Effector memory CD8-positive, alpha-beta T cell (primary cell): ENCODE data around the gene APH1B.
A peak's percentile ranks its signal among the peaks of the same experiment; 100 is the strongest.

Source experiments
- ATAC-seq: fragments of 150-1000 bp; cut with Tn5 transposase; replicated peaks from 2 replicates; pipeline ENCODE4 v1.10.0; 2021; ENCODE audit warnings: mild to moderate bottlenecking, moderate library complexity
- DNase-seq, 3 experiments: peaks; one replicate each; pipeline ENCODE4 v3.0.0; 2021
- H3K27ac Mint-ChIP-seq, 2 donors: one replicate each; pipeline ENCODE4 v1.8.0; 2022; ENCODE audit warnings: mild to moderate bottlenecking in 2 of 2, mixed read lengths in 2 of 2, moderate library complexity in 2 of 2
- H3K27me3 Mint-ChIP-seq, 2 donors: one replicate each; pipeline ENCODE4 v1.8.0; 2022; ENCODE audit warnings: mixed read lengths in 2 of 2
- H3K36me3 Mint-ChIP-seq: one replicate; pipeline ENCODE4 v1.8.0; 2022; ENCODE audit warnings: mild to moderate bottlenecking, moderate library complexity, mixed read lengths; ENCODE audit not compliant: insufficient read depth
- H3K4me1 Mint-ChIP-seq, 2 donors: one replicate each; pipeline ENCODE4 v1.8.0; 2022; ENCODE audit warnings: low read depth in 2 of 2, mixed read lengths in 2 of 2
- H3K4me3 Mint-ChIP-seq, 2 donors: one replicate each; pipeline ENCODE4 v1.8.0; 2022; ENCODE audit warnings: mild to moderate bottlenecking in 2 of 2, mixed read lengths in 2 of 2, moderate library complexity in 2 of 2
- H3K9me3 Mint-ChIP-seq, 2 donors: one replicate each; pipeline ENCODE4 v1.8.0; 2022; ENCODE audit warnings: mixed read lengths in 2 of 2

APH1B gene

GRCh38 chr15:63241316-63241715 is 36.1 kb upstream of the APH1B start:
- Mint-ChIP-seq H3K4me3 (no peak overlapping the region), H3K9me3 (no peaks in the 10 kb centered on the region), H3K27me3 (no peaks in the 10 kb centered on the region), H3K36me3 (peaks cover 58% of the 10 kb centered on the region), H3K4me1 (peaks cover 51 to 66% of the 10 kb centered on the region in 2 donors), H3K27ac (no peak overlapping the region)
- DNase-seq: no peak
- no peak for ATAC-seq

DNA sequence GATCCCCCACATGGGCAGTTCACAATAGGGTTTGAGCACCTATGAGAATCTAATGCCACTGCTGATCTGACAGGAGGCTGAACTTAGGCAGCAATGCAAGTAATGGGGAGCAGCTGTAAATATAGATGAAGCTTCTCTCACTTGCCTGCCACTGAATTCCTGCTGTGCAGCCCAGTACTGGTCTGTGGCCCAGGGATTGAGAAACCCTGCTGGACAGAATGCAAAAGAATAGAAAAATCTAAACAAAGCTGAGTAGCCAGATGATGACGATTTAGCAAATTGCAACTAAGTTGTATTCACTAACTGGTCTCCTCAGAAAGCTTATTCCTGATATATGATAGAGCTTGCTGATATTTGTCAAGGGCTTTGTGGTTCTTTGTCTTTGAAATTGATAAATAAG is 34.3 kb upstream of the APH1B start:
- peaks cover 68% of the 10 kb centered on the region for H3K36me3 Mint-ChIP-seq

GRCh38 chr15:63243776-63244175 is 33.6 kb upstream of the APH1B start:
- Mint-ChIP-seq H3K27me3 (no peaks in the 10 kb centered on the region), H3K9me3 (no peaks in the 10 kb centered on the region), H3K36me3 (peaks cover 74% of the 10 kb centered on the region), H3K27ac (peak overlapping the region; percentile 85 to 88), H3K4me3 (peak overlapping the region in 1 of 2 donors; percentile 15), H3K4me1 (peaks cover 52 to 61% of the 10 kb centered on the region in 2 donors)
- ATAC-seq: no peak
- no peak for DNase-seq

More for the DNA sequence above, 34.3 kb upstream of the APH1B start:
- Mint-ChIP-seq H3K4me1 (peaks cover 51 to 64% of the 10 kb centered on the region in 2 donors), H3K9me3 (no peaks in the 10 kb centered on the region), H3K4me3 (peak overlapping the region in 1 of 2 donors; percentile 15), H3K27ac (peak overlapping the region; percentile 85 to 88), H3K27me3 (no peaks in the 10 kb centered on the region)
- no peak for DNase-seq
- no peak for ATAC-seq

GRCh38 chr15:63244399-63244798 is 33.0 kb upstream of the APH1B start:
- no peak overlapping the region for H3K4me3 Mint-ChIP-seq
- peaks cover 77% of the 10 kb centered on the region for H3K36me3 Mint-ChIP-seq
- ATAC-seq (no peak), DNase-seq (no peak)
- H3K27ac Mint-ChIP-seq: peak overlapping the region; percentile 85 to 88
- H3K9me3 Mint-ChIP-seq: no peaks in the 10 kb centered on the region
- H3K27me3 Mint-ChIP-seq: no peaks in the 10 kb centered on the region
- peaks cover 55 to 62% of the 10 kb centered on the region in 2 donors for H3K4me1 Mint-ChIP-seq

GRCh38 chr15:63244976-63245645 is 32.3 kb upstream of the APH1B start:
- H3K36me3 Mint-ChIP-seq: peaks cover 83% of the 10 kb centered on the region
- H3K4me3 Mint-ChIP-seq: no peak overlapping the region
- peaks cover 54 to 58% of the 10 kb centered on the region in 2 donors for H3K4me1 Mint-ChIP-seq

GRCh38 chr15:63246691-63247469 is 30.5 kb upstream of the APH1B start:
- Mint-ChIP-seq H3K4me3 (peak overlapping the region; percentile 8 to 22), H3K4me1 (peaks cover 54 to 64% of the 10 kb centered on the region in 2 donors), H3K27ac (peak overlapping the region in 1 of 2 donors; percentile 76), H3K27me3 (no peaks in the 10 kb centered on the region), H3K36me3 (peaks cover 88% of the 10 kb centered on the region), H3K9me3 (no peaks in the 10 kb centered on the region)
- ATAC-seq: peak; percentile 50
- no peak for DNase-seq

More at GRCh38 chr15:63244976-63245645, 32.3 kb upstream of the APH1B start:
- ATAC-seq (peak; percentile 82), DNase-seq (no peak)
- H3K27ac Mint-ChIP-seq: peak overlapping the region; percentile 85 to 88
- H3K9me3 Mint-ChIP-seq: no peaks in the 10 kb centered on the region
- H3K27me3 Mint-ChIP-seq: no peaks in the 10 kb centered on the region

- ATAC-seq (no peak), DNase-seq (no peak)
- Mint-ChIP-seq H3K27me3 (no peaks in the 10 kb centered on the region), H3K9me3 (no peaks in the 10 kb centered on the region), H3K27ac (peak overlapping the region; percentile 42 to 72), H3K4me1 (peaks cover 35 to 62% of the 10 kb centered on the region in 2 donors), H3K36me3 (peaks cover 92% of the 10 kb centered on the region), H3K4me3 (no peak overlapping the region)
These were observed 27.0 kb upstream of the APH1B start for GRCh38 chr15:63250312-63250965.

DNA sequence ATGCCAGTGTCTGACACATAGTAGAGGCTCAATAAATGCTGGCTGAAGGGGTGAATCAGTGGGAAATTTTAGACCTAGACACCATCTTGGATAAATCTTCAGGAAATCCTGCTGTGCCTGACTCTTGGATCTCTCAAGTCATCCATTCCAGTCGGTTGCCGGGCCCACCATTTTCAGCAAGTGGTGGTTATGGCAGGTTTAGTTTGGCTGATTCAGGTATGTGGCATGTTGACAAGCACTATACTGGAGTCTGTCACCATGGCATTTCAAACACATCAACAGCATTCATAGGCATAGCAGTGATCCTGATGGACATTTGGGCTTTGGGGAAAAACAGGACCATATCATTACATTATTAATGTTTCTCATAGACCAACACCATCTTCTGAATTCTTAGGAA is 25.7 kb upstream of the APH1B start:
- Mint-ChIP-seq H3K27ac (peak overlapping the region; percentile 32 to 82), H3K9me3 (no peaks in the 10 kb centered on the region), H3K36me3 (peaks cover 91% of the 10 kb centered on the region), H3K27me3 (no peaks in the 10 kb centered on the region), H3K4me3 (no peak overlapping the region), H3K4me1 (peaks cover 30 to 58% of the 10 kb centered on the region in 2 donors)
- DNase-seq: no peak
- ATAC-seq: no peak

GRCh38 chr15:63252292-63252691 is 25.1 kb upstream of the APH1B start:
- Mint-ChIP-seq H3K4me3 (no peak overlapping the region), H3K9me3 (no peaks in the 10 kb centered on the region), H3K27me3 (no peaks in the 10 kb centered on the region), H3K4me1 (peaks cover 25 to 52% of the 10 kb centered on the region in 2 donors), H3K36me3 (peaks cover 91% of the 10 kb centered on the region), H3K27ac (peak overlapping the region in 1 of 2 donors; percentile 82)
- DNase-seq: no peak
- ATAC-seq: peak; percentile 29

DNA sequence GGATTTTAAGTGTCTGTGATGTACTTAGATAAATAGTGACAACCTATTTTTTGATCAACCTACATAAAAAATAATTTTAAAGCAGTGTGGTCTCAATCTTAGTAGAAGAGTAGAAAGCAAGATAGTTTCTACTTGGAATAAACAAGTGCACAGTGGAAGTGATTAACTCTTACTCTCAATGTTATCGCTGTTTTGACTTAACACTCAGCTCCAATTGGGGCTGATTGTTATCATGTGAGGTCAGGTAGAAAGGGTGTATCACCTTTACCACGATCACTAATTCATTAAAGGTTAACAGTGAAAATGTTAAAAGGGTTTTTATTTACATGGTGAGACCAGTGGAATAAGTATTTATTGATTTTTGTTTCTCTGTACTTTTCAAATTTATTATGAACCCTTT is 22.4 kb upstream of the APH1B start:
- no peaks in the 10 kb centered on the region for H3K9me3 Mint-ChIP-seq
- ATAC-seq (no peak), DNase-seq (no peak)
- no peaks in the 10 kb centered on the region for H3K27me3 Mint-ChIP-seq
- peaks cover 94% of the 10 kb centered on the region for H3K36me3 Mint-ChIP-seq
- H3K4me3 Mint-ChIP-seq: no peak overlapping the region
- peaks cover 12 to 39% of the 10 kb centered on the region in 2 donors for H3K4me1 Mint-ChIP-seq
- H3K27ac Mint-ChIP-seq: peak overlapping the region in 1 of 2 donors; percentile 90

- ATAC-seq (no peak), DNase-seq (no peak)
- H3K36me3 Mint-ChIP-seq: peaks cover 94% of the 10 kb centered on the region
- no peaks in the 10 kb centered on the region for H3K27me3 Mint-ChIP-seq
- H3K27ac Mint-ChIP-seq: peak overlapping the region; percentile 77 to 90
- H3K4me3 Mint-ChIP-seq: no peak overlapping the region
- no peaks in the 10 kb centered on the region for H3K9me3 Mint-ChIP-seq
- H3K4me1 Mint-ChIP-seq: peaks cover 8 to 35% of the 10 kb centered on the region in 2 donors
These were observed 21.9 kb upstream of the APH1B start for GRCh38 chr15:63255489-63255990.

DNA sequence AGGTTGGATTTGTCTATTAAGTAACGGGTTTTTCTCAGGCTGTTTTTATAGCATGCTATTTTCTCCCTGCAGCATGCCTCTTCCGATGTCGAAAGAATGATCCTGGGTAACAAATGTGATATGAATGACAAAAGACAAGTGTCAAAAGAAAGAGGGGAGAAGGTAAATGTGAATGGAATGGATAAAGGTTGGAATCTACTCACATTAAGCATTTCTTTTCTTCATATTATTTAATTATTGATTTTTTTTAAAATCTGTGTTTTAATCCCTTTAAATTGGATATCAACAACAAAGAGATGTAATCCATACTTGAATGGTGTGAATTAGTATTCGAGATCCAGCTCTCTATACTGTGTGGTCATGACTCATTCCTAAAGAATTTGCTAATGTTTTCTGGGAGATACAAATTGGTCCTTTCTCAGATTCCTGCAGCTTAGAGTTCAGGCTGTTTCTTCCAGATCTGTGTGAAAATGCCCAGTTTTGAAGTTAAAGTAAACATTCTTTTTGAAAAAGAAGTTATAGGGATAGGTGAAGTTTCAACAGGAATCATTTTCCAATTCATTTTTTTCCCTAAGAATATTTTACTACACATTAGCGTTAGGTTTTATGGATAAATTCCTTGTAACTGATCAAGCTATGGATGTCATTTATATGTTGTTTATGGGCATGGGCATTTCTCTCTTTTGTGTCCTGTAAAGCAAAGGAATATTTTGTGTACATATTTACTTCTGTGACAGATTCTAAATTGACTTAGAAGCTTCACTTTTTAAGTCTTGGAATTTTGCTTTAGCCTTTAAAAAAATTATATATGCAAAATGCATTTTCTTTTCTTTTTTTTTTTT is 20.8 kb upstream of the APH1B start:
- ATAC-seq (no peak), DNase-seq (no peak)
- Mint-ChIP-seq H3K27me3 (no peaks in the 10 kb centered on the region), H3K27ac (peak overlapping the region in 1 of 2 donors; percentile 90), H3K9me3 (no peaks in the 10 kb centered on the region), H3K4me3 (no peak overlapping the region), H3K4me1 (peaks cover 7 to 30% of the 10 kb centered on the region in 2 donors), H3K36me3 (peaks cover 95% of the 10 kb centered on the region)
